ENCODE measurements around the gene PKLR.
A peak's percentile ranks its signal among the peaks of the same experiment; 100 is the strongest.
"Not testable (repeated sequence)": the region's sequence is repeated elsewhere in the genome, so short reads cannot be mapped to it uniquely, and the experiment has no call there.

The PKLR gene

GRCh38 chr1:155318082-155318481, 16.8 kb upstream of the PKLR start:
- DNase-seq (ENCODE audit: low read depth in 4 of 4, low spot score in 1 of 4): no peak

GRCh38 chr1:155316922-155317321, 15.7 kb upstream of the PKLR start:
- no peak for DNase-seq (ENCODE audit: low read depth in 4 of 4, low spot score in 1 of 4)

GRCh38 chr1:155313261-155313660, 12.0 kb upstream of the PKLR start:
- DNase-seq (ENCODE audit: low read depth in 4 of 4, low spot score in 1 of 4): no peak

GRCh38 chr1:155309423-155310021, 8.3 kb upstream of the PKLR start:
- no peak for DNase-seq (ENCODE audit: low read depth in 4 of 4, low spot score in 1 of 4)

GRCh38 chr1:155308493-155309422, 7.5 kb upstream of the PKLR start, which contains the start of gene FDPS:
Gene FDPS, plus strand, starts transcription at chr1:155308866. Its CDS starts 924 bp downstream, at chr1:155309790.
- peak; percentile 87 to 95 (median 90) for DNase-seq (ENCODE audit: low read depth in 4 of 4, low spot score in 1 of 4)

GRCh38 chr1:155307247-155307740, 6.1 kb upstream of the PKLR start:
- no peak for DNase-seq (ENCODE audit: low read depth in 4 of 4, low spot score in 1 of 4)

- DNase-seq (ENCODE audit: low read depth in 4 of 4, low spot score in 1 of 4): no peak
These were observed 4.7 kb upstream of the PKLR start for GRCh38 chr1:155305881-155306391.

GRCh38 chr1:155304558-155305063, 3.4 kb upstream of the PKLR start:
- DNase-seq (ENCODE audit: low read depth in 4 of 4, low spot score in 1 of 4): no peak

- no peak for DNase-seq (ENCODE audit: low read depth in 4 of 4, low spot score in 1 of 4)
These were observed 497 bp downstream of the PKLR start for GRCh38 chr1:155300553-155301329.

- DNase-seq (ENCODE audit: low read depth in 4 of 4, low spot score in 1 of 4): no peak
These were observed 1.2 kb downstream of the PKLR start for GRCh38 chr1:155300024-155300423.

- no peak for DNase-seq (ENCODE audit: low read depth in 4 of 4, low spot score in 1 of 4)
These were observed 3.9 kb downstream of the PKLR start for GRCh38 chr1:155297384-155297783.

- no peak for DNase-seq (ENCODE audit: low read depth in 4 of 4, low spot score in 1 of 4)
These were observed 4.6 kb downstream of the PKLR start for GRCh38 chr1:155296661-155297060.

- no peak for DNase-seq (ENCODE audit: low read depth in 4 of 4, low spot score in 1 of 4)
These were observed 5.3 kb downstream of the PKLR start for GRCh38 chr1:155295942-155296267.

GRCh38 chr1:155295183-155295941, 5.9 kb downstream of the PKLR start:
- DNase-seq (ENCODE audit: low read depth in 4 of 4, low spot score in 1 of 4): no peak

GRCh38 chr1:155294520-155295182, 6.6 kb downstream of the PKLR start:
- DNase-seq (ENCODE audit: low read depth in 4 of 4, low spot score in 1 of 4): no peak

GRCh38 chr1:155293086-155293749, 8.0 kb downstream of the PKLR start:
- no peak for DNase-seq (ENCODE audit: low read depth in 4 of 4, low spot score in 1 of 4)

GRCh38 chr1:155291006-155291405, 10.2 kb downstream of the PKLR start:
- not testable (repeated sequence) for DNase-seq (ENCODE audit: low read depth in 4 of 4, low spot score in 1 of 4)

- no peak for DNase-seq (ENCODE audit: low read depth in 4 of 4, low spot score in 1 of 4)
These were observed 13.2 kb downstream of the PKLR start for GRCh38 chr1:155287987-155288543.

- DNase-seq (ENCODE audit: low read depth in 4 of 4, low spot score in 1 of 4): no peak
These were observed 14.7 kb downstream of the PKLR start for GRCh38 chr1:155286544-155286943.
